OCI-M2 (cell line): ENCODE measurements around the gene TFDP1.
"Not testable (repeated sequence)": the region's sequence is repeated elsewhere in the genome, so short reads cannot be mapped to it uniquely, and the experiment has no call there.

Source experiments
- DNase-seq: peaks from one replicate; lab custom pipeline; 2025; ENCODE audit not compliant: unreplicated experiment; lab: John Stamatoyannopoulos, UW

The TFDP1 gene

GRCh38 chr13:113548778-113549621, 35.6 kb upstream of the TFDP1 start:
- no peak for DNase-seq

DNA sequence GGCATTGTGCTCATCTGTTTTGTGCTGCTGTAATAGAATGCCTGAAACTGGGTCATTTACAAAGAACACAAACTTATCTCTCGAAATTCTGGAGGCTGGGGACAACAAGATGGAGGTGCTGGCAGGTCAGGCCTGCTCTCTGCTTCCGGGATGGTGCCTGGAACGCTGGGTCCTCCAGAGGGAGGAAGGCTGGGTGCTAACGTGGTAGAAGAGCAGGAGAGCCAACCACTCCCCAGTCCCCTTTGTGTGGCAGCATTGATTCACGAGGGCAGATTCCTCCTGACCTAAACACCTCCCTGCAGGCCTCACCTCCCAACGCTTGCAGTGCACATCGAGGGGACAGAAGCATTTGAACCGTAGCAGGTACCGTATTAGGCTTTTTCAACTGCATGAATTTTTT, 34.1 kb upstream of the TFDP1 start:
- no peak for DNase-seq

GRCh38 chr13:113551081-113552000, 33.2 kb upstream of the TFDP1 start:
- DNase-seq, result no peak

GRCh38 chr13:113552079-113552478, 32.5 kb upstream of the TFDP1 start:
- no peak for DNase-seq

GRCh38 chr13:113552786-113553434, 31.6 kb upstream of the TFDP1 start:
- DNase-seq, result no peak

DNA sequence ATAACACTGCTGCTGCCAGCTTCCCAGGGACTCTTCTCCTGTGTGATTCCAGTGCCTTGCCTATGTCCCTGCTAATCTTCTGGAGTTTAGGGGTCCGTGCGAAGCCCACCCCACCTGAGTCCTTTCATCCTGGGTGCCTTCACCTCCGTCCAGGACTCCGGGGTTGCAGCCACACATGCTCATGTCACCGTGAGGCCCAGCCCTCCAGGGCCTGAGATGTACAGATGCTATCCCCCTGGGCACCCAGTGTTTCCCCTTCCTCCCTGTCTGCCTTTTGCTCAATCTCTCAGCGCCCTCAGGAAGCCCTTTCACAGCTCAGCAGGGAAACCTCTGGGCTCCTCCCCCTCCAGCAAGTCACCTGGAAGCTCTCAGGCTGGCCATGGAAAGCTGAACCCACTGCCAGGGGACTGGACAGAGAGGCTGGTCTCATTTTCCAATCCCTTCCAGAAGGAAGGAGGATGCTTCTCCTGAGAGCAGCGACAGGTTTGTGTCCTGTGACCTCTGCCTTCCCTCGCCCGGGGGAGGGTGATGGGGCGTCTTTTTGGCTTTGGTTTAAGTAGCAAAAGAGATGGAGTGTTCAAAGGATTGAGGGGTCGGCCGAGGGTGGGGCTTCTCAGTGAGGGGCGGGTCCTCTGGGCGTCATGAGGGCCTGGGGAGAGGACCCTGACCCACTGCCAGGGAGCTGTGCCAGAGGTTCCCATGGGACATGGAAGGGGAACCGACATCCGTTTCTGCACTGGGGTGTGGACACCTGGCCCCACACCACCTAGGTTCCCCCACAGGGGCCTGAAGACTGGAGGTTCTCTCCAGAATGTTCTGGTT, 30.8 kb upstream of the TFDP1 start:
- no peak for DNase-seq

DNA sequence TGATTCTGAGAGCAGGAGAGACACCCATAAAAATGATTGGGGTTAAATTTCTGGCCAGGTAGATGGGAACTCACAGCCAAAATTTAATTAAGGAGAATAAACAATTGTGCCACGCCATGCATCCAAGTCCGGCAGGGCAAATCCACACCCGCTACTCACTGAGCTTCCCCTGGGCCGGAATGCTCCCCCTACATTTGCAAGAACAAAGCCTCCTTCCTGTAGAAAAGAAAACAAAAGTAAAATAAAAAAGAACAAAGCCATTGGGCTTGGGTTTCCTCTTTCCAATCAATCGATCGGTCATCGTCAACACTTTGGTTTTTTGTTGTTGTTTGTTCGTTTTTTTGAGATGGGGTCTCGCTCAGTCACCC, 30.2 kb upstream of the TFDP1 start:
- DNase-seq, result no peak

- no peak for DNase-seq
Observed at GRCh38 chr13:113555141-113555540, 29.4 kb upstream of the TFDP1 start.

GRCh38 chr13:113557013-113557412, 27.5 kb upstream of the TFDP1 start:
- DNase-seq, result no peak

GRCh38 chr13:113558461-113558860, 26.1 kb upstream of the TFDP1 start:
- DNase-seq, result no peak

- DNase-seq, result no peak
Observed at GRCh38 chr13:113559061-113559460, 25.5 kb upstream of the TFDP1 start.

DNA sequence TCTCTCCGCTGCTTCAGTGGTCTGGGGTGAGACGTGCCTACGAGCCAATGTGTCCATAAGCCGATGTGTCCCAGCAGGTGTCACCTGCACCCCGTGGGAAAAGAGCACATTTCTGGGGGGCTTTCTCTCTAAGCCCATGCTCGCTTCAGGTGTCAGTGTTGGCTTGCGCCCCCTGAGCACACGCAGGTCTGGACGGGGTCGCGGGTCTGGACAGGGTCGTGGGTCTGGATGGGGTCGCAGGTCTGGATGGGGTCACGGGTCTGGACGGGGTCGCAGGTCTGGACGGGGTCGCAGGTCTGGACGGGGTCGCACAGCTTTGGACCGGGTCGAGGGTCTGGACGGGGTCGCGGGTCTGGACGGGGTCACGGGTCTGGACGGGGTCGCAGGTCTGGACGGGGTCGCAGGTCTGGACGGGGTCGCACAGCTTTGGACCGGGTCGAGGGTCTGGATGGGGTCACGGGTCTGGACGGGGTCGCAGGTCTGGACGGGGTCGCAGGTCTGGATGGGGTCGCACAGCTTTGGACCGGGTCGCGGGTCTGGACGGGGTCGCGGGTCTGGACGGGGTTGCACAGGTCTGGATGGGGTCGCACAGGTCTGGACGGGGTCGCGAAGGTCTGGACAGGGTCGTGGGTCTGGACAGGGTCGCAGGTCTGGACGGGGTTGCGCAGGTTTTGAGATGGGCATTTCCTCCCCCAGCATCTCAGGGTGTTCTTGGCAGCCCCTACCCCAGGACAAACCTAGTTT, 24.5 kb upstream of the TFDP1 start:
- no peak for DNase-seq

GRCh38 chr13:113560645-113561416, 23.7 kb upstream of the TFDP1 start:
- DNase-seq, result no peak

DNA sequence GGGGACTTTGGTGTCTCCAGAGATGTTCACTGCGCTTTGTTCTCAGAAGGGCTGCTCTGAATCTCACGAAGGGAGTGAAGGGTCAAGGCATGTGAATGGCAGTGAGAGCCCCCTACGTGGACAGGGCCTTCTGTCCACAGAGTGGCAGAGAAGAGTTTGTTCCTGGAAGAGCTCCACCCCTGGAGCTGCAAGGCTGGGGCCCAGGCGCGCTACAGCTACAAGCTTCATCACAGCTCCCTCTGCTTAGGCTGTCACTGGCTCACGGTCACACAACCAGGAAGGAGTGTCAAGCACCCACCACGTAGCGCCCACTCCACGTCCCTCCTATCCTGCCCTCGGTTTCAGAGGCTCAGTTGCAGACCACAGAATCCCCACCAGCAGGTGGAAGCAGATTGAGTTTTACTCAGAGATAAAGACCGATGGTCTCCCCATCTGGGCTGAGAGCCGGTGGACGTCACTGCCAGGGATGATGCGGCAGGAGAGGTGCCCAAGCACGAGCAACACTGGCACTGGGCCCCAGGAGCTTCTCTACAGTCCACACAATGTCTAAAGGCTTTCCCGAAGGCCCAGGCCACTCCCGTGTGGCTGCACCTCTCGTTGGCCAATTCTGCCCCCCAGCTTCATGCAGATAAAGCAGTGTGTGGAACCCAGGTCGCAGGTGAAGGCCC, 23.0 kb upstream of the TFDP1 start:
- no peak for DNase-seq

DNA sequence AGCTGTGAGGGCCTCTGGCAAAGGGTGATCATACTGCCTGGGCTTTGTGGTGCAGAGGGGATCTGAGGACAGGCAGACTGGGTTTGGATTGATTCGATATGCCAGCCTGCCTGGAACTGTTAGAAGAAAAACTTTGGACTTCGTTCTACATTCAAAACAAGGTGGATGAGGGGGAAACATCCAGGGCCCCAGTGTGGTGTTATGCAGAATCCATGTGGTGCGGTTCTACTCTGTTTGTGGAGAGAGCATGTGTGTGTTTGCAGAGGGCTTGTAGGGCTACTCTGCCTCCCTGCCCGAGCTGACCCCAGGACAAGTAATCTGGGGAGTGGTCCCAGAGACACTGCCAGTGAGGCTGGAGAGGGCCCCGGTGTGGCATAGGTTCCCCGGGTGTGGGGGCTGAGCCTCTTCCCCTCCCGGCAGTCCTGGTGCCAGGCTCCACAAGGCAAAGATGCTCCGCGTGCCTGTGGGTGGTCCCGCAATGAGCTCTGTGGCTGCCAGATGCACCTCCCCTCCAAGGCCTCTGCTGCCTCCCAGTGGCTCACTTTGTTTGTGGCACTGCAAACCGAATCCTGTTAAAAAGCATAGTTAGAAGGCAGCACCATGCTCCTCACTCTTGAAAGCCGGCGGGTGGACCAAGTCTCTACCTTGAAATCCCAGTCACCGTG, 22.3 kb upstream of the TFDP1 start:
- DNase-seq, result no peak

- DNase-seq, result no peak
Observed at GRCh38 chr13:113562844-113563243, 21.7 kb upstream of the TFDP1 start.

- not testable (repeated sequence) for DNase-seq
Observed at GRCh38 chr13:113563511-113563910, 21.0 kb upstream of the TFDP1 start.

DNA sequence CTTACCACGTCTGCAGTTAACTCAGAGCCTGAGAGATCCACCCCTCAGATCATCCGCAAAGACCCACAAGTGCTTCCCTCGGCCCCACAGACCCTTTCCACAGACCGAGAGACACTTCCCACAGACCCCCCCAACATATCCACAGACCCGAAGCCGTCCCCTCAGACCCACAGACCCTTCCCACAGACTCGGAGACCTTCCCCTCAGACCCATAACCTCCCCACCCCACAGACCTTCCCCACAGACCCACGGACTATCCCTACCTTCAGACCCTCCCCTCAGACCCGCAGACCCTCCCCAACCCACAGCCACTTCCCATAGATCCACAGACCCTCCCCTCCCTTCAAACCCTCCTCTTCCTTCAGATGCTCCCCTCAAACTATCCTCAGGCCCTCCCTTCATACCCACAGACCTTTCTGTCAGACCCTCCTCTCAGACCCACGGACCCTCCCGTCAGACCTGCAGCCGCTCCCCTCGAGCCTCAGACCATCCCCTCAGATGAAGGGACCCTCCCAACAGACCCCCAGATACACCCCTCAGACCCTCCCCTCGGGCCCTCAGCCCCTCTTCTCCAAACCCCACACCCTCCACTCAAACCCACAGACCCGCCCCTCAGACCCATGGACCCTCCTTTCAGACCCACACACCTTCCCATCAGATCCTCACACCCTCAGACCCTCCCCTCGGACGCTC, 20.1 kb upstream of the TFDP1 start:
- DNase-seq, result no peak
